K562 (cell line): ENCODE measurements around the gene EFCAB3. TPM values are rescaled to one million over a fixed set of nuclear protein-coding genes. Genes with fewer than 3 reads are reported as not detected.
"Not testable (repeated sequence)": the region's sequence is repeated elsewhere in the genome, so short reads cannot be mapped to it uniquely, and the experiment has no call there.

ENCODE experiments used
- ATF1 ChIP-seq, 2 experiments: fragments of 450-650 bp in 1 of 2; IDR thresholded peaks; 2 replicates each; pipeline ENCODE4 v1.6.1; 2016; ENCODE audit warnings: missing compliant biosample characterization in 1 of 2, missing genetic modification characterization in 1 of 2
- BRD9 ChIP-seq: fragments of 450-650 bp; IDR thresholded peaks from 2 replicates; pipeline ENCODE4 v1.6.1; 2018; ENCODE audit warnings: low read depth; ENCODE audit not compliant: partially characterized antibody
- CXXC5 ChIP-seq: fragments of 250-450 bp; sonication (Bioruptor Pico); IDR thresholded peaks from 2 replicates; pipeline ENCODE4 v1.8.0; 2022; ENCODE audit warnings: inconsistent platforms, mild to moderate bottlenecking, moderate library complexity
- E2F1 ChIP-seq: sonication (generic); formaldehyde crosslinking; IDR thresholded peaks from 2 replicates; pipeline ENCODE4 v1.8.1; 2023; ENCODE audit warnings: mild to moderate bottlenecking, missing genetic modification reagents, moderate library complexity
- FOXK2 ChIP-seq, 2 experiments: fragments of 450-650 bp; IDR thresholded peaks in 1 of 2; conservative IDR thresholded peaks in 1 of 2; 2 replicates each; pipeline ENCODE4 v1.6.1; 2016; ENCODE audit warnings: low read depth in 2 of 2, mild to moderate bottlenecking in 1 of 2
- GTF2E2 ChIP-seq: fragments of 200-800 bp; sonication (Bioruptor generic); IDR thresholded peaks from 2 replicates; pipeline ENCODE4 v1.6.1; 2016; ENCODE audit warnings: missing genetic modification characterization, missing compliant biosample characterization
- HMGXB4 ChIP-seq: sonication (generic); formaldehyde crosslinking; IDR thresholded peaks from 2 replicates; pipeline ENCODE4 v1.8.1; 2023; ENCODE audit warnings: mild to moderate bottlenecking, missing genetic modification reagents
- KAT7 ChIP-seq: sonication (generic); formaldehyde crosslinking; IDR thresholded peaks from 2 replicates; pipeline ENCODE4 v1.8.0; 2022; ENCODE audit warnings: missing genetic modification reagents, mild to moderate bottlenecking, borderline replicate concordance
- PKNOX1 ChIP-seq: fragments of 450-650 bp; IDR thresholded peaks from 2 replicates; pipeline ENCODE4 v1.6.1; 2016
- POLR2A ChIP-seq: fragments of 450-650 bp; conservative IDR thresholded peaks from 2 replicates; pipeline ENCODE4 v1.6.1; 2016
- RB1 ChIP-seq: fragments of 450-650 bp; IDR thresholded peaks from 2 replicates; pipeline ENCODE4 v1.6.1; 2017; ENCODE audit warnings: low read depth, mild to moderate bottlenecking
- RBFOX2 ChIP-seq: fragments of 200-400 bp; formaldehyde crosslinking; IDR thresholded peaks from 2 replicates; pipeline ENCODE4 v1.6.1; 2017; ENCODE audit warnings: low read depth, mild to moderate bottlenecking, low read length, moderate library complexity
- SMAD4 ChIP-seq: fragments of 250-450 bp; sonication (Bioruptor Pico); conservative IDR thresholded peaks from 2 replicates; pipeline ENCODE4 v1.8.0; 2021; ENCODE audit warnings: inconsistent platforms, mild to moderate bottlenecking, moderate library complexity
- SUPT5H ChIP-seq: fragments of 450-650 bp; IDR thresholded peaks from 2 replicates; pipeline ENCODE4 v1.6.1; 2016
- TOE1 ChIP-seq, 2 experiments: fragments of 450-650 bp in 1 of 2; sonication (generic) in 1 of 2; formaldehyde crosslinking in 1 of 2; IDR thresholded peaks; 2 replicates each; pipeline versions ENCODE4 v1.7.1 to v1.8.0; 2016 to 2022; ENCODE audit warnings: borderline replicate concordance in 2 of 2, mild to moderate bottlenecking in 2 of 2, antibody characterized with exemption in 1 of 2, inconsistent platforms in 1 of 2, low read depth in 1 of 2, missing genetic modification reagents in 1 of 2, moderate library complexity in 1 of 2
- ZBTB11 ChIP-seq, 3 experiments: fragments of 200-800 bp in 1 of 3; fragments of 250-450 bp in 1 of 3; fragments of 450-650 bp in 1 of 3; sonication (Bioruptor Pico) in 1 of 3; sonication (Bioruptor generic) in 1 of 3; formaldehyde crosslinking in 1 of 3; IDR thresholded peaks; 2 replicates each; pipeline versions ENCODE4 v1.6.1 to v1.8.0; 2016 to 2022; ENCODE audit warnings: mild to moderate bottlenecking in 2 of 3, missing genetic modification characterization in 2 of 3, missing compliant biosample characterization in 1 of 3, moderate library complexity in 1 of 3
- polyA plus RNA-seq, 8 experiments: library from polyadenylated mRNA; depleted of rRNA in 4 of 8; stranded (reverse) in 5 of 8; unstranded in 3 of 8; fragments of >200 nt; fragmentation: Nextera tagmentation in 2 of 8; fragmentation: Illumina TruSeq in 1 of 8; extraction: Ambion mirVana in 2 of 8; extraction: Trizol in 1 of 8; gene quantifications; 2 replicates each; pipeline versions ENCODE4 v1.2.1 to v1.2.3, GENCODE V29; 2011 to 2014; ENCODE audit warnings: inconsistent platforms in 1 of 8, missing spikeins in 1 of 8
- total RNA-seq, 7 experiments: library from RNA; depleted of rRNA in 6 of 7; stranded (reverse); fragments of >200 nt in 6 of 7; fragmentation: Illumina TruSeq in 2 of 7; extraction: Trizol in 2 of 7; gene quantifications; 2 replicates each; pipeline versions ENCODE4 v1.2.1 to v1.2.3, GENCODE V29; 2011 to 2021; ENCODE audit warnings: low replicate concordance in 1 of 7

The EFCAB3 gene
- total and polyA plus RNA-seq, 9 of the 15 experiments (the other 6 are each of a cell fraction or from before 2014, with no cell fraction given), result not detected

GRCh38 chr17:62423647-62424461, 43.5 kb downstream of the EFCAB3 start, which contains the start of gene METTL2A (continued):
- TF ChIP-seq SUPT5H, result peak; percentile 80
- TF ChIP-seq ZBTB11 (CRISPR knock-in tag; IDR thresholded peaks at IDR 0.05), result peak in 2 of 3 experiments; percentile 90 to 92; a peak in 4 of 6 replicates
- TF ChIP-seq RB1, result peak; percentile 98
- TF ChIP-seq POLR2A, result peak; percentile 89
- TF ChIP-seq PKNOX1, result peak; percentile 37; the same call in 1 of the 2 replicates
- peak in 1 of 2 experiments; percentile 34; a peak in 2 of 4 replicates for TF ChIP-seq FOXK2 (conservative IDR thresholded peaks at IDR 0.05 in 1 of 2, IDR thresholded peaks at IDR 0.05 in 1 of 2; ENCODE audit: low read depth in 2 of 2)
- TF ChIP-seq HMGXB4 (CRISPR knock-in tag), result peak; percentile 92; the same call in 1 of the 2 replicates
- TF ChIP-seq E2F1 (CRISPR knock-in tag), result peak; percentile 95
- TF ChIP-seq GTF2E2 (tag), result peak; percentile 59; the same call in 1 of the 2 replicates
- TF ChIP-seq CXXC5 (CRISPR knock-in tag), result peak; percentile 94
- peak; percentile 88 for TF ChIP-seq SMAD4 (CRISPR knock-in tag)
- TF ChIP-seq TOE1 (IDR thresholded peaks at IDR 0.05; ENCODE audit: borderline replicate concordance), result peak; percentile 43; the same call in 1 of the 2 replicates
- not testable (repeated sequence) for TF ChIP-seq TOE1 (CRISPR knock-in tag; IDR thresholded peaks at IDR 0.05; ENCODE audit: borderline replicate concordance, low read depth); ATF1 (CRISPR knock-in tag; IDR thresholded peaks at IDR 0.05)
- peak; percentile 72 for TF ChIP-seq ATF1 (tag; IDR thresholded peaks at IDR 0.05)
- TF ChIP-seq RBFOX2, result peak; percentile 90
- TF ChIP-seq KAT7 (CRISPR knock-in tag), result peak; percentile 63; the same call in 1 of the 2 replicates
- TF ChIP-seq BRD9, result peak; percentile 59
